Peyer's patch (tissue), 4 donors: ENCODE measurements around the gene FRMD4A. TPM values are rescaled to one million over a fixed set of nuclear protein-coding genes. Genes with fewer than 3 reads are reported as not detected.

ENCODE experiments used
- DNase-seq, 3 donors: peaks; one replicate each; pipeline ENCODE4 v3.0.0-alpha.2; 2017 to 2019
- H3K27ac ChIP-seq, 4 donors: fragments of 200-600 bp; sonication (generic); one replicate each; pipeline ENCODE4 v1.5.1; 2016 to 2019
- H3K27me3 ChIP-seq, 2 donors: fragments of 200-600 bp; sonication (generic); one replicate each; pipeline ENCODE4 v1.5.1; 2019
- H3K36me3 ChIP-seq, 3 donors: fragments of 200-600 bp; sonication (generic); one replicate each; pipeline ENCODE4 v1.5.1; 2016 to 2019
- H3K4me1 ChIP-seq, 4 donors: fragments of 200-600 bp; sonication (generic); one replicate each; pipeline ENCODE4 v1.5.1; 2016 to 2019
- H3K4me3 ChIP-seq, 4 donors: fragments of 200-600 bp; sonication (generic); 1 replicate in 3 of 4; 2 replicates in 1 of 4; pipeline ENCODE4 v1.5.1; 2016 to 2019; ENCODE audit warnings: mild to moderate bottlenecking in 1 of 4
- H3K9me3 ChIP-seq, 4 donors: fragments of 200-600 bp; sonication (generic); one replicate each; pipeline ENCODE4 v1.5.1; 2016 to 2019; ENCODE audit warnings: mild to moderate bottlenecking in 1 of 4
- POLR2A ChIP-seq, 2 donors: fragments of 450-650 bp; IDR thresholded peaks; one replicate each; pipeline ENCODE4 v1.5.1; 2017; ENCODE audit warnings: antibody characterized with exemption in 2 of 2, mild to moderate bottlenecking in 2 of 2, moderate library complexity in 2 of 2
- total RNA-seq, 4 donors: library from RNA; depleted of rRNA; stranded (reverse); fragments of >200 nt; gene quantifications; one replicate each; pipeline ENCODE4 v1.1.0, GENCODE V29; 2016
- TF ChIP-seq, protein P1 (sequence below), 6 experiments: fragments of 450-650 bp in 4 of 6; fragments of 200-600 bp in 2 of 6; sonication (generic) in 1 of 6; IDR thresholded peaks; one replicate each; pipeline ENCODE4 v1.5.1; 2017 to 2019; ENCODE audit warnings: antibody characterized with exemption in 6 of 6, mild to moderate bottlenecking in 3 of 6, moderate library complexity in 1 of 6

The FRMD4A gene
- total RNA-seq, 4 donors from 2014 or later = 3.0 to 47.9 (median 5.9) TPM

DNA sequence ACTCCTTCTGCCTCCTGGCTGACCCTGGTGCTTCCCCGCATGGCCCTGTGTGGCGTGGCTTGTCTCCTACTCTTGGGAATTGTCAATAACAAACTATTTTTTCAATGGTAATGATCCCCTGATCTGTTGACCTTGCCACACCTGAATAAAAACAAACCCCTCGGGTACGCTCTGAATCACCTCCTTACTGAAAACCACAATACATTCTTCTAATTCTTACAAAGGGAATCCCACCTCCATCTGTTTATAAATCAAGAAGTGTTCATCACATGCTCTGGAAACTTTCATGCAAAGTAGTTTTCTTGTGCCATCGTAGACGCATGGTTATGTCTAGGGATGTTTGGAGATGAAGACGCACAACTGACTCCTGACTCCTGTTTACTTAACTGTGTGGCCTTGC is 245.8 kb downstream of the FRMD4A start:
- H3K9me3 ChIP-seq = no peaks in the 10 kb centered on the region
- no peak overlapping the region for H3K27ac ChIP-seq
- no peak for DNase-seq
- no peak overlapping the region for H3K4me3 ChIP-seq
- no peak for TF ChIP-seq POLR2A (IDR thresholded peaks at IDR 0.05)
- TF ChIP-seq, protein P1, sequence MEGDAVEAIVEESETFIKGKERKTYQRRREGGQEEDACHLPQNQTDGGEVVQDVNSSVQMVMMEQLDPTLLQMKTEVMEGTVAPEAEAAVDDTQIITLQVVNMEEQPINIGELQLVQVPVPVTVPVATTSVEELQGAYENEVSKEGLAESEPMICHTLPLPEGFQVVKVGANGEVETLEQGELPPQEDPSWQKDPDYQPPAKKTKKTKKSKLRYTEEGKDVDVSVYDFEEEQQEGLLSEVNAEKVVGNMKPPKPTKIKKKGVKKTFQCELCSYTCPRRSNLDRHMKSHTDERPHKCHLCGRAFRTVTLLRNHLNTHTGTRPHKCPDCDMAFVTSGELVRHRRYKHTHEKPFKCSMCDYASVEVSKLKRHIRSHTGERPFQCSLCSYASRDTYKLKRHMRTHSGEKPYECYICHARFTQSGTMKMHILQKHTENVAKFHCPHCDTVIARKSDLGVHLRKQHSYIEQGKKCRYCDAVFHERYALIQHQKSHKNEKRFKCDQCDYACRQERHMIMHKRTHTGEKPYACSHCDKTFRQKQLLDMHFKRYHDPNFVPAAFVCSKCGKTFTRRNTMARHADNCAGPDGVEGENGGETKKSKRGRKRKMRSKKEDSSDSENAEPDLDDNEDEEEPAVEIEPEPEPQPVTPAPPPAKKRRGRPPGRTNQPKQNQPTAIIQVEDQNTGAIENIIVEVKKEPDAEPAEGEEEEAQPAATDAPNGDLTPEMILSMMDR (IDR thresholded peaks at IDR 0.05) = no peak
- H3K4me1 ChIP-seq = no peaks in the 10 kb centered on the region
- no peaks in the 10 kb centered on the region for H3K27me3 ChIP-seq
- no peaks in the 10 kb centered on the region for H3K36me3 ChIP-seq

GRCh38 chr10:14080795-14081194 is 249.9 kb downstream of the FRMD4A start:
- TF ChIP-seq POLR2A (IDR thresholded peaks at IDR 0.05) = no peak
- TF ChIP-seq, protein P1 (IDR thresholded peaks at IDR 0.05) = no peak
- Histone ChIP-seq H3K4me3 (no peak overlapping the region), H3K9me3 (peaks cover 0 to 5% (median 0%) of the 10 kb centered on the region in 4 donors), H3K27me3 (no peaks in the 10 kb centered on the region), H3K36me3 (no peaks in the 10 kb centered on the region), H3K27ac (no peak overlapping the region), H3K4me1 (no peaks in the 10 kb centered on the region)
- no peak for DNase-seq

DNA sequence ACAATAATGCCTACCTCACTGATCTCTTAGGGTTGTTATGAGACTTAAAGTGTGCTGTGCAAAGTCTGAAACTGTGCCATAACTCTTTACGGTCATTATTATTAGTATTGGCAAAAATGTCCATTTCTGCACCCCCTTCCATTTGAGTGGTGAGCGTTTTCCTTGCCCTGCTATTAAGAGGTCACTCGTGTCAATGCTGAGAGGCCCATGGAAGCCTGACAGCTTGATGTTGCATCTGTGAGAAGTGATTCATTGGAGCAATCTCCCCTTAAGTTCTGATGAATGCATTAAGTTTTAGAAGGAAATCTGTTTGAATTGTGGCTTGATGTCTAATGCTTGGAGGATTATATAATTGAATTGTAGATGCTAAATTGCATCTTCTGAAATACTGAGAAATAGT is 253.3 kb downstream of the FRMD4A start:
- H3K27me3 ChIP-seq = no peaks in the 10 kb centered on the region
- no peaks in the 10 kb centered on the region for H3K4me1 ChIP-seq
- H3K9me3 ChIP-seq = peaks cover 0 to 5% (median 0%) of the 10 kb centered on the region in 4 donors
- no peaks in the 10 kb centered on the region for H3K36me3 ChIP-seq
- DNase-seq = no peak
- TF ChIP-seq POLR2A (IDR thresholded peaks at IDR 0.05) = no peak
- TF ChIP-seq, protein P1 (IDR thresholded peaks at IDR 0.05) = no peak
- H3K27ac ChIP-seq = no peak overlapping the region
- H3K4me3 ChIP-seq = no peak overlapping the region

DNA sequence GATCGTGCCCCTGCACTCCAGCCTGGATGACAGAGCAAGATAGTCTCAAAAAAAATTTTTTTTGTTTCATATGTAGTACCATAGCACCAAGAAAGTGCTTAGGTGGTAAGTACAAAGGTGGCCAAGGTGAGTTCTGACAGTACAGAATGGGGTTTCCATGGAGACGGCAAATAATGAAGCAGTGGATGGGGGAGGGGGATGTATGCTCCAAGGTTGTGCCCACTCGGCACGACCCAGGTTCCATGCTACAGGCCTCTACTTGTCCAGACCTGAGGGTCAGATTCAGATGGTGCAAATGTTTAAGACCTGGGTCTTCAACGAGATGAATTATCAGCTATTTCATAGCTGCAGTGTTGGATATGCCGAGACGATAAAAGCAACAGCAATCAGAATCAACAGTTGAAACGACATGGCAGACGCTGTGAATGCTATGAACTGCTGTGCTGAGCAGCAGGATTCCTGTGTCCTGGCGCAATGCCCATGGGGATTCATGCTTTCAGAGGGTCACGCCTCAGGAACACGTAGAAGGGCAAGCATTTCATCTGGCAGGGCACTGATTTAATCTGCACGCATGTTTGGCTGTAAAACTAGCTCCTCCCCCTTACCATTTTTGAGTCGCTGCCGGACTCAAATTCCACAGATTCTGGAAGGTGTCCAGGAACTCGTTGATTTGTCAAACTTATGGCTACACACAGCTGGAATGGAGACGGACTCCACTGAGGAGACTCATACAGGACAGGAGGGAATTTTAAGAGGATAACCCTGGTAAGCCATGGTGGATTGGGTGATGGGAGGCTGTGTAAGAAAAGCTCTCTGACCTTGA is 256.5 kb downstream of the FRMD4A start:
- Histone ChIP-seq H3K27me3 (no peaks in the 10 kb centered on the region), H3K4me3 (peak overlapping the region in 1 of 4 donors; percentile 20), H3K36me3 (no peaks in the 10 kb centered on the region), H3K4me1 (no peaks in the 10 kb centered on the region), H3K27ac (no peak overlapping the region), H3K9me3 (peaks cover 0 to 5% (median 0%) of the 10 kb centered on the region in 4 donors)
- peak; percentile 26 to 79 (median 57) for DNase-seq
- no peak for TF ChIP-seq POLR2A (IDR thresholded peaks at IDR 0.05)
- TF ChIP-seq, protein P1 (IDR thresholded peaks at IDR 0.05) = no peak

GRCh38 chr10:14072541-14072940 is 258.2 kb downstream of the FRMD4A start:
- no peaks in the 10 kb centered on the region for H3K4me1 ChIP-seq
- H3K4me3 ChIP-seq = no peak overlapping the region
- no peaks in the 10 kb centered on the region for H3K27me3 ChIP-seq
- H3K27ac ChIP-seq = no peak overlapping the region
- TF ChIP-seq, protein P1 (IDR thresholded peaks at IDR 0.05) = no peak
- TF ChIP-seq POLR2A (IDR thresholded peaks at IDR 0.05) = no peak
- no peak for DNase-seq
- H3K9me3 ChIP-seq = no peaks in the 10 kb centered on the region
- no peaks in the 10 kb centered on the region for H3K36me3 ChIP-seq
